ENCODE results near the gene OTUD5. TPM values are rescaled to one million over a fixed set of nuclear protein-coding genes. Genes with fewer than 3 reads are reported as not detected.

The OTUD5 gene
- total RNA-seq, 1 donor from 2014 or later: 19.8 TPM

Other genes starting within 250 kb of the OTUD5 start
- gene GLOD5, start 195.9 kb downstream of the OTUD5 start, total RNA-seq: not detected
- 0.16 TPM for gene GATA1, start 171.0 kb downstream of the OTUD5 start, total RNA-seq
- 37.3 TPM for gene HDAC6, start 155.5 kb downstream of the OTUD5 start, total RNA-seq
- gene ERAS, start 131.1 kb downstream of the OTUD5 start, total RNA-seq: not detected
- not detected for gene PCSK1N, start 122.0 kb downstream of the OTUD5 start, total RNA-seq
- gene TIMM17B, start 59.8 kb downstream of the OTUD5 start, total RNA-seq: 80.5 TPM
- 58.6 TPM for gene PQBP1, start 59.7 kb downstream of the OTUD5 start, total RNA-seq
- gene SLC35A2, start 46.0 kb downstream of the OTUD5 start, total RNA-seq: 11.6 TPM
- 3.2 TPM for gene PIM2, start 38.6 kb downstream of the OTUD5 start, total RNA-seq
- 0.68 TPM for gene KCND1, start 14.2 kb upstream of the OTUD5 start, total RNA-seq
- 20.1 TPM for gene GRIPAP1, start 44.7 kb upstream of the OTUD5 start, total RNA-seq
- 24.8 TPM for gene TFE3, start 85.8 kb upstream of the OTUD5 start, total RNA-seq
- 1.4 TPM for gene CCDC120, start 101.4 kb upstream of the OTUD5 start, total RNA-seq
- gene PRAF2, start 116.4 kb upstream of the OTUD5 start, total RNA-seq: 7.1 TPM
- gene WDR45, start 122.3 kb upstream of the OTUD5 start, total RNA-seq: 67.1 TPM
- 19.0 TPM for gene GPKOW, start 166.1 kb upstream of the OTUD5 start, total RNA-seq
- gene MAGIX, start 205.2 kb upstream of the OTUD5 start, total RNA-seq: 4.3 TPM
- gene PLP2, start 214.3 kb upstream of the OTUD5 start, total RNA-seq: 67.0 TPM
- gene PRICKLE3, start 228.8 kb upstream of the OTUD5 start, total RNA-seq: 15.1 TPM
- gene SYP, start 242.6 kb upstream of the OTUD5 start, total RNA-seq: 1.8 TPM